Keratinocyte (primary cell): ENCODE measurements around the gene GRK4.

Experiments used
- EZH2 ChIP-seq: IDR thresholded peaks from one replicate; pipeline ENCODE4 v1.6.1; 2012; ENCODE audit warnings: inconsistent platforms, mild to moderate bottlenecking, low read length, moderate library complexity
- TF ChIP-seq, protein P1 (sequence below), 3 experiments: IDR thresholded peaks in 1 of 3; conservative IDR thresholded peaks in 1 of 3; optimal IDR thresholded peaks in 1 of 3; 2 replicates in 2 of 3; 3 replicates in 1 of 3; pipeline versions ENCODE3 to v1.5.1; 2011; ENCODE audit warnings: low read length in 3 of 3, mild to moderate bottlenecking in 3 of 3, moderate library complexity in 2 of 3, control low read depth in 1 of 3, inconsistent platforms in 1 of 3; ENCODE audit not compliant: insufficient read depth in 2 of 3; ENCODE audit errors: extremely low read depth in 1 of 3

GRCh38 chr4:3062471-3062870, 99.1 kb downstream of the GRK4 start:
- TF ChIP-seq, protein P1, sequence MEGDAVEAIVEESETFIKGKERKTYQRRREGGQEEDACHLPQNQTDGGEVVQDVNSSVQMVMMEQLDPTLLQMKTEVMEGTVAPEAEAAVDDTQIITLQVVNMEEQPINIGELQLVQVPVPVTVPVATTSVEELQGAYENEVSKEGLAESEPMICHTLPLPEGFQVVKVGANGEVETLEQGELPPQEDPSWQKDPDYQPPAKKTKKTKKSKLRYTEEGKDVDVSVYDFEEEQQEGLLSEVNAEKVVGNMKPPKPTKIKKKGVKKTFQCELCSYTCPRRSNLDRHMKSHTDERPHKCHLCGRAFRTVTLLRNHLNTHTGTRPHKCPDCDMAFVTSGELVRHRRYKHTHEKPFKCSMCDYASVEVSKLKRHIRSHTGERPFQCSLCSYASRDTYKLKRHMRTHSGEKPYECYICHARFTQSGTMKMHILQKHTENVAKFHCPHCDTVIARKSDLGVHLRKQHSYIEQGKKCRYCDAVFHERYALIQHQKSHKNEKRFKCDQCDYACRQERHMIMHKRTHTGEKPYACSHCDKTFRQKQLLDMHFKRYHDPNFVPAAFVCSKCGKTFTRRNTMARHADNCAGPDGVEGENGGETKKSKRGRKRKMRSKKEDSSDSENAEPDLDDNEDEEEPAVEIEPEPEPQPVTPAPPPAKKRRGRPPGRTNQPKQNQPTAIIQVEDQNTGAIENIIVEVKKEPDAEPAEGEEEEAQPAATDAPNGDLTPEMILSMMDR (optimal IDR thresholded peaks at IDR 0.05 in 1 of 3, IDR thresholded peaks at IDR 0.05 in 1 of 3, conservative IDR thresholded peaks at IDR 0.05 in 1 of 3; ENCODE audit: extremely low read depth in 1 of 3, insufficient read depth in 2 of 3, low read length in 3 of 3), result no peak
- TF ChIP-seq EZH2, result no peak
